ENCODE data around the gene PPP1CA.

Gene PPP1CA

DNA sequence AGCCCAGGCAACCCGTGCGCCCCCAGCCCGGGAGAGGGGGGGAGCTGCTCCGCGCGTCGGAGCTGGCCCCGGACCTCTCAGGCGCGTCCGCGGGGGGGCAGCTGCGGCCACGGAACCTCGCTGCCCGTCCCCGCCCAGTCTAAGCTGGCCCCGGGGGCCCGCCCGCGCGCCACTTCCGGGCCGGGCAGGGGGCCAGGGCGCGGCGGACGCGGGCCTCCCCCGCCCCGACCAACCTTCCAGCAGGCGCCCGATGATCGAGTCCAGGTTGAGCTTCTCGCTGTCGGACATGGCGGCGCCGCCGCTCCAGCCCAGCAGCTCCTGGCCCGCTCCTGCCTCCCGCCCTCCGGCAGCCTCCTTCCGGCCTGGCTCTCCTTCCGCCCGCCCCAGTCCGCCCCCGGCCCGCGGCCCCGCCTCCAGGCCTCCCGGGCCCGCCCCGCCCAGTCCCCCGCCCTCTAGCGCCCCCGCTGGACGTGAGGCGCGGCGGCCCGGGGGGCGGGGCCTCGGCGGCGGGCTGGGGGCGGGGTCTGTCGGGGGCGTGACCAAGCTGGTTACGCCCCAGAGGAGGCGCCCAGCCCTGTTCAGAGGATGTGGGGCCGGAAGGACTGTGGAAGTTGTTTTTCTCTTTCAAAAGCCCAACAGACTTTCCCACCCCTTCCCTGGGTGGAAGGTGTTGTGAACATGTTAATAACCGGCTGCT is at the start of gene PPP1CA:
Gene PPP1CA, minus strand, starts transcription at position 364 of the 697 bp plus-strand sequence. Its CDS starts 76 bp downstream, at position 288.
- DNase-seq: peak; percentile 89
- Histone ChIP-seq H3K36me3 (peaks cover 46% of the 10 kb centered on the region), H3K27ac (peak within 1 kb of the TSS; percentile 91)

DNA sequence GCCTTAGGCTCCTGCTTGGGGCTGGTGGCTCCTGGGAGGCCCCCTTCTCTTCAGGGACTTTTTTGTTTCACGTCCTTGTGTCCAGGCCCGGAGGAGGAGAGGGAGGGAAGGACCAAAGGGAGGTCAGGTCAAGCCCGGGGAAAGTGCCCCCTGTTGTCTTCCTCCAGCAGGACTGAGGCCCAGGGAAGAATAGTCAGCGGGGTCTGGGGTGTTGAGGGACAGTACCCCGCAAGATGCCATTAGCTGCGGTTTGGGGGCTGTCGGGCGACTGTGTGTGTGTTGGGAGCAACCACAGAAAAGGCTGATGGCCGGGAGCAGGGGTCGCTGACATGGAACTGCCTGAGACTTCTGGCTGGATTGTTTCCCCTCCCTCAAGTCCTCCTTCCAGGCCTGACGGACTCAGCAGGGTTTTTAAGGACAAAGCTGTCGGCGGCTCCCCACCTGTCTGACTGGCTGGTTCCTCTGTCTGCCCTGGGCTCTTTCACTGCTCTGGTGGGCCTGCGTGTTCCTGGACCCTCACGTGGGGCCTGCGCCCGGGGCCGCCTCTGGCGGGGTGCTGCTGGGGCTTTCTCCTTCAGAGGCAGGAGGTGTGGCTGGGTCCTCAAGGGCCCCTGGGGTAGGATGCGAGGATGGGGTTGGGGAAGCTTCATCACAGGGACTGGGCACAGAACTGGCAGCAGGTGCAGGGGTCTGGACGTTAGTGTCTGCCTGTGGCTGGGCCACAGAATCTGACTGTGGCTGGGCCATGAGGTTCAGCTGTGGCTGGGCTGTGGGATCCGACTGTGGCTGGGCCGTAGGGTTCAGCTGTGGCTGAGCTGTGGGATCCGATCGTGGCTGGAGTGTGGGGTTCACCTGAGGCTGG is 49.4 kb upstream of the PPP1CA start:
- TF ChIP-seq, protein P1, sequence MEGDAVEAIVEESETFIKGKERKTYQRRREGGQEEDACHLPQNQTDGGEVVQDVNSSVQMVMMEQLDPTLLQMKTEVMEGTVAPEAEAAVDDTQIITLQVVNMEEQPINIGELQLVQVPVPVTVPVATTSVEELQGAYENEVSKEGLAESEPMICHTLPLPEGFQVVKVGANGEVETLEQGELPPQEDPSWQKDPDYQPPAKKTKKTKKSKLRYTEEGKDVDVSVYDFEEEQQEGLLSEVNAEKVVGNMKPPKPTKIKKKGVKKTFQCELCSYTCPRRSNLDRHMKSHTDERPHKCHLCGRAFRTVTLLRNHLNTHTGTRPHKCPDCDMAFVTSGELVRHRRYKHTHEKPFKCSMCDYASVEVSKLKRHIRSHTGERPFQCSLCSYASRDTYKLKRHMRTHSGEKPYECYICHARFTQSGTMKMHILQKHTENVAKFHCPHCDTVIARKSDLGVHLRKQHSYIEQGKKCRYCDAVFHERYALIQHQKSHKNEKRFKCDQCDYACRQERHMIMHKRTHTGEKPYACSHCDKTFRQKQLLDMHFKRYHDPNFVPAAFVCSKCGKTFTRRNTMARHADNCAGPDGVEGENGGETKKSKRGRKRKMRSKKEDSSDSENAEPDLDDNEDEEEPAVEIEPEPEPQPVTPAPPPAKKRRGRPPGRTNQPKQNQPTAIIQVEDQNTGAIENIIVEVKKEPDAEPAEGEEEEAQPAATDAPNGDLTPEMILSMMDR (IDR thresholded peaks at IDR 0.05; ENCODE audit: low read depth, low read length): no peak
- no peak overlapping the region for H3K27ac ChIP-seq

More for the DNA sequence above, at the start of gene PPP1CA:
- no peaks in the 10 kb centered on the region for H3K9me3 ChIP-seq (ENCODE audit: severe bottlenecking)
- no peaks in the 10 kb centered on the region for H3K27me3 ChIP-seq (ENCODE audit: insufficient read depth, low read depth, severe bottlenecking)
- H3K4me3 ChIP-seq (ENCODE audit: low read depth, low read length): peak within 1 kb of the TSS; percentile 89
- TF ChIP-seq, protein P1 (IDR thresholded peaks at IDR 0.05; ENCODE audit: low read depth, low read length): peak; percentile 15; the same call in 1 of the 2 replicates

DNA sequence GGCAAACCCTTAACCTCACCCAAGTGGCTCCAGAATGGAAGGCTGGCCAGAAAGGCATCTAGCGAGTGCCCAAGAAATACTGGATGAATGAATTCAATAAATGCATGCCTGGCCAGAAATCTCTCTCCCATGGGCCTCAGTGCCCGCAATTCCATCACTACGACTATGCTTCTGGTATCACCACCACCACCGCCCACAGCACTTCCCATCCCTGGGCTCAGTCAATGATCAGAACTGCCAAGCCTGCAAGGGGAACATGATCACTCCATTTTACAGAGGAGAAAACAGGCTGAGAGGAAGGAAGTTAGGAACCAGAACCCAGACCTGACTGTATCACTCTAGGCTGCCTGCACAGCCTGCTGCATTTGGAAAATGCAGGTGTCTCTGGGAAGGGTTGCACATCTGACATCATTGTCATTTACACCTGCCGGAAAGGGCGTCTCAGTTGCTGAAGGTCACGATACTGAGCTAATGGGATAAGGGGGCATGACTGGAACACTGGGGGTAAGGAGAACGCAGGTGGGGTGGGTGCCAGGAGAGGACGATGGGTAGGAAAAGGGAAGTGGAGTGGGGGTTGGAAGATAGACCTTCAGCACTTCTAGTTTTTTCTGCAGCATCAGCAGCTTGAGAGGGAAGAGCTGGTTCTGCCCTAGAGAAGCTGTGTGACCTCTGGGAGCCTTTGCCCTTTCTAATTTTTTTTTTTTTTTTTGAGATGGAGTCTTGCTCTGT is 47.6 kb upstream of the PPP1CA start:
- DNase-seq: no peak
- no peak overlapping the region for H3K27ac ChIP-seq
- H3K9me3 ChIP-seq (ENCODE audit: severe bottlenecking): no peaks in the 10 kb centered on the region
- H3K27me3 ChIP-seq (ENCODE audit: insufficient read depth, low read depth, severe bottlenecking): no peaks in the 10 kb centered on the region
- TF ChIP-seq, protein P1 (IDR thresholded peaks at IDR 0.05; ENCODE audit: low read depth, low read length): no peak
- H3K4me3 ChIP-seq (ENCODE audit: low read depth, low read length): no peak overlapping the region
- no peaks in the 10 kb centered on the region for H3K36me3 ChIP-seq

More for the DNA sequence above, 49.4 kb upstream of the PPP1CA start:
- H3K4me3 ChIP-seq (ENCODE audit: low read depth, low read length): no peak overlapping the region
- no peaks in the 10 kb centered on the region for H3K27me3 ChIP-seq (ENCODE audit: insufficient read depth, low read depth, severe bottlenecking)
- H3K36me3 ChIP-seq: no peaks in the 10 kb centered on the region
- no peak for DNase-seq
- no peaks in the 10 kb centered on the region for H3K9me3 ChIP-seq (ENCODE audit: severe bottlenecking)

DNA sequence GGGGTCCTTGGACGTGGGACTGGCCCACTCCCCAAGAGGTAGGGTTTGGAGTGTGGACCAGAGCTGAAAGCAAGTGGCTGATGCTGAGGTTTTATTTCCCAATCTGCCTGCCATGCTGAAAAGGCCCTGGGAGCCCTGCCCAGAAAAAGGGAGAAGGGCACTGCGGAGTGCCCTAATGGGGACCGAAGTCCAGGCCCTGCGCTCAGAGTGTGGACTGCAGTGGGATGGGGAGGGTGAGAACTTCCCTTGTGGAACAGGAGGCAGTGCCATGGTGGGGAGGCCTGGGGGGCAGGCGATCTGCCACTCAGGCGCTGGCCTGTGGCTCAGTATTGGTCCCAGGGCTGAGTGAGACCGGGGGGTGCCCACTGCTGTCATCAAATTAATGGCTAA is 46.6 kb upstream of the PPP1CA start:
- no peak for DNase-seq
- H3K27ac ChIP-seq: no peak overlapping the region
- TF ChIP-seq, protein P1 (IDR thresholded peaks at IDR 0.05; ENCODE audit: low read depth, low read length): no peak

DNA sequence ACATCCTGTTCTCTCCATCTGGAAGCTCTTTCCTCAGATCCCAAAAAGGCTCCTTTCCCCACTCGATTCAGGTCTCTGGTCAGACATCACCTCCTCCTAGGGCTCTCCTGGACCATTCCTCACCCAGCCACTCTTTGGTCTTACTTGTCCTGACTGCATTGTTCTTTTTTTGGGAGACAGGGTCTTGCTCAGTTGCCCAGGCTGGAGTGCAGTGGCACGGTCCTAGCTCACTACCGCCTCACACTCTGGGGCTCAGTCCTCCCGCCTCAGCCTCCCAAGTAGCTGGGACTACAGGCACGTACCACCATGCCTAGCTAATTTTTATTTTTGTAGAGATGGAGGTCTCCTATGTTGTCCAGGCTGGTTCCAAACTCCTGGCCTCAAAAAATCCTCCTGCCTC is 43.9 kb upstream of the PPP1CA start:
- Histone ChIP-seq H3K9me3 (ENCODE audit: severe bottlenecking) (no peaks in the 10 kb centered on the region), H3K4me3 (ENCODE audit: low read depth, low read length) (no peak overlapping the region), H3K27me3 (ENCODE audit: insufficient read depth, low read depth, severe bottlenecking) (no peaks in the 10 kb centered on the region), H3K27ac (no peak overlapping the region), H3K36me3 (peaks cover 2% of the 10 kb centered on the region)
- TF ChIP-seq, protein P1 (IDR thresholded peaks at IDR 0.05; ENCODE audit: low read depth, low read length): no peak
- DNase-seq: no peak

More for the DNA sequence above, 46.6 kb upstream of the PPP1CA start:
- Histone ChIP-seq H3K9me3 (ENCODE audit: severe bottlenecking) (no peaks in the 10 kb centered on the region), H3K36me3 (no peaks in the 10 kb centered on the region), H3K27me3 (ENCODE audit: insufficient read depth, low read depth, severe bottlenecking) (no peaks in the 10 kb centered on the region), H3K4me3 (ENCODE audit: low read depth, low read length) (no peak overlapping the region)

All from WERI-Rb-1 (cell line).